ENCODE results near the gene CDK14.

CDK14 gene

GRCh38 chr7:90951986-90952954, 356.1 kb downstream of the CDK14 start:
- DNase-seq (ENCODE audit: low read depth) = no peak

GRCh38 chr7:90955641-90956207, 359.6 kb downstream of the CDK14 start:
- DNase-seq (ENCODE audit: low read depth) = no peak

GRCh38 chr7:90957883-90958282, 361.8 kb downstream of the CDK14 start:
- no peak for DNase-seq (ENCODE audit: low read depth)

- DNase-seq (ENCODE audit: low read depth) = peak; percentile 92
Measured at GRCh38 chr7:90958647-90959046, 362.5 kb downstream of the CDK14 start.

- no peak for DNase-seq (ENCODE audit: low read depth)
Measured at GRCh38 chr7:90961037-90961725, 365.1 kb downstream of the CDK14 start.

- DNase-seq (ENCODE audit: low read depth) = no peak
Measured at GRCh38 chr7:90965211-90965610, 369.1 kb downstream of the CDK14 start.

GRCh38 chr7:90966346-90966745, 370.2 kb downstream of the CDK14 start:
- no peak for DNase-seq (ENCODE audit: low read depth)

GRCh38 chr7:90968871-90969270, 372.8 kb downstream of the CDK14 start:
- peak; percentile 20 for DNase-seq (ENCODE audit: low read depth)

GRCh38 chr7:90972906-90973550, 376.9 kb downstream of the CDK14 start:
- DNase-seq (ENCODE audit: low read depth) = peak; percentile 16

GRCh38 chr7:90977056-90977455, 380.9 kb downstream of the CDK14 start:
- DNase-seq (ENCODE audit: low read depth) = no peak

- no peak for DNase-seq (ENCODE audit: low read depth)
Measured at GRCh38 chr7:90980545-90980944, 384.4 kb downstream of the CDK14 start.

- DNase-seq (ENCODE audit: low read depth) = no peak
Measured at GRCh38 chr7:90982228-90982627, 386.1 kb downstream of the CDK14 start.

GRCh38 chr7:90984692-90985091, 388.6 kb downstream of the CDK14 start:
- DNase-seq (ENCODE audit: low read depth) = no peak

- DNase-seq (ENCODE audit: low read depth) = no peak
Measured at GRCh38 chr7:90988516-90988915, 392.4 kb downstream of the CDK14 start.

- no peak for DNase-seq (ENCODE audit: low read depth)
Measured at GRCh38 chr7:90988996-90989765, 393.1 kb downstream of the CDK14 start.

GRCh38 chr7:90994121-90994520, 398.0 kb downstream of the CDK14 start:
- DNase-seq (ENCODE audit: low read depth) = no peak

GRCh38 chr7:90994601-90995000, 398.5 kb downstream of the CDK14 start:
- DNase-seq (ENCODE audit: low read depth) = no peak

- DNase-seq (ENCODE audit: low read depth) = no peak
Measured at GRCh38 chr7:90995996-90996395, 399.9 kb downstream of the CDK14 start.

- DNase-seq (ENCODE audit: low read depth) = peak; percentile 40
Measured at GRCh38 chr7:90999989-91000979, 404.2 kb downstream of the CDK14 start.

- DNase-seq (ENCODE audit: low read depth) = no peak
Measured at GRCh38 chr7:91005024-91005423, 408.9 kb downstream of the CDK14 start.

Measured in iris pigment epithelial cell (primary cell).